ENCODE measurements around the gene LPP. TPM values are rescaled to one million over a fixed set of nuclear protein-coding genes. Genes with fewer than 3 reads are reported as not detected.

The LPP gene
- total and polyA plus RNA-seq, 2 of the 13 experiments (the other 11 are each of a cell fraction or from before 2014, with no cell fraction given), result 19.2 to 29.9 TPM

DNA sequence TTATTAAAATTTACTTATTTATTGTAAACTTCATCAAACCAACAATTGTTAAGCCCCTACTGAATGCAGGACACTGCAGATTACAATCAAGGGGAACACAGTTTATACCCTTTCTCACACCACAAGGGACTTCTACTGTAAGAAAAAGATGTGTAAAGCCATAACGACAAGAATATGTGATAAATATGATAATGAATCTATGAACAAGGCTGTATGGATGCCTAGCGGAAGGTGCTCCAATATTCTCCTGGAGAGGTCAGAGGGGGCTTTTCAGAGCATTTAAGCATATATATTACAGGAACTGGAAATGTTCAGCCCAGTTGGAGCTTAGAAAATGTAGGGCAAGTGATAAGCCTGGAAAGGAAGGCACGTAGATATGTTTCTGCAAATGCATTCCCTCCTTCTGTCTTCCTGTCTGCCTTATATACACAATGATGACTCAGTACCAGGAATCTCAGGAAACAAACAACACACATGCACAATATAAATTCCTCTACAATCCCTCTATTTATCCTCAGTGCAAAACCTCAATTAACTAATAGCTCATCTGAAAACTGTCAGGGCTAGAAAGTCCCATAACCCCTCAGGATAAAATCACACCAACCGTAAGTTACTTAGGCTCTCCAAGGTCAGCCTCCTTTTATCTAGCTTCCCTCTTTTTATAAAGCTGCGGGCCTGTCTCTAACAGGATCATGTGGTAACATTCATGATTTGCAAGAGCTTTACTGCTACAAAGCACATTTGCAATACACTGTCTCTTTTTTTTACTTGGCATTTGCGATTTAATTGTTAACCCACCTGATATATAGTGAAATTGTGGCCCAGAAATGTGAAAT is 393.1 kb downstream of the LPP start (continued):
- TF ChIP-seq SNAPC4 (CRISPR knock-in tag; IDR thresholded peaks at IDR 0.05) (no peak), U2AF1 (optimal IDR thresholded peaks at IDR 0.05; ENCODE audit: low read depth, low read length) (no peak), ZNF792 (CRISPR knock-in tag; IDR thresholded peaks at IDR 0.05) (peak; percentile 49; the same call in 1 of the 2 replicates), ZNF75D (CRISPR knock-in tag; IDR thresholded peaks at IDR 0.05; ENCODE audit: borderline replicate concordance) (no peak), SAP130 (CRISPR knock-in tag; IDR thresholded peaks at IDR 0.05; ENCODE audit: low read depth) (peak; percentile 63), ZFP36 (IDR thresholded peaks at IDR 0.05; ENCODE audit: borderline replicate concordance, low read depth, low read length, partially characterized antibody) (no peak), CHD4 (IDR thresholded peaks at IDR 0.05; ENCODE audit: borderline replicate concordance, low read length) (no peak), SIN3B (IDR thresholded peaks at IDR 0.05; ENCODE audit: low read length) (no peak), ELF3 (CRISPR knock-in tag; IDR thresholded peaks at IDR 0.05) (peak; percentile 91), NFE2 (CRISPR knock-in tag; IDR thresholded peaks at IDR 0.05) (no peak), ZBTB3 (CRISPR knock-in tag; IDR thresholded peaks at IDR 0.05; ENCODE audit: borderline replicate concordance, low read depth) (no peak), ZNF18 (CRISPR knock-in tag; IDR thresholded peaks at IDR 0.05; ENCODE audit: insufficient replicate concordance) (no peak), SNAI1 (CRISPR knock-in tag; IDR thresholded peaks at IDR 0.05; ENCODE audit: borderline replicate concordance) (no peak), IKZF1 (IDR thresholded peaks at IDR 0.05) (no peak), HOXD1 (CRISPR knock-in tag; IDR thresholded peaks at IDR 0.05) (no peak), ZNF496 (CRISPR knock-in tag; IDR thresholded peaks at IDR 0.05; ENCODE audit: insufficient replicate concordance) (no peak), SPEN (CRISPR knock-in tag; IDR thresholded peaks at IDR 0.05; ENCODE audit: low read depth) (no peak)
- TF ChIP-seq, protein P1, sequence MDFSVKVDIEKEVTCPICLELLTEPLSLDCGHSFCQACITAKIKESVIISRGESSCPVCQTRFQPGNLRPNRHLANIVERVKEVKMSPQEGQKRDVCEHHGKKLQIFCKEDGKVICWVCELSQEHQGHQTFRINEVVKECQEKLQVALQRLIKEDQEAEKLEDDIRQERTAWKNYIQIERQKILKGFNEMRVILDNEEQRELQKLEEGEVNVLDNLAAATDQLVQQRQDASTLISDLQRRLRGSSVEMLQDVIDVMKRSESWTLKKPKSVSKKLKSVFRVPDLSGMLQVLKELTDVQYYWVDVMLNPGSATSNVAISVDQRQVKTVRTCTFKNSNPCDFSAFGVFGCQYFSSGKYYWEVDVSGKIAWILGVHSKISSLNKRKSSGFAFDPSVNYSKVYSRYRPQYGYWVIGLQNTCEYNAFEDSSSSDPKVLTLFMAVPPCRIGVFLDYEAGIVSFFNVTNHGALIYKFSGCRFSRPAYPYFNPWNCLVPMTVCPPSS (IDR thresholded peaks at IDR 0.05), result no peak
- TF ChIP-seq, protein P2, sequence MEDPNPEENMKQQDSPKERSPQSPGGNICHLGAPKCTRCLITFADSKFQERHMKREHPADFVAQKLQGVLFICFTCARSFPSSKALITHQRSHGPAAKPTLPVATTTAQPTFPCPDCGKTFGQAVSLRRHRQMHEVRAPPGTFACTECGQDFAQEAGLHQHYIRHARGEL (CRISPR knock-in tag; IDR thresholded peaks at IDR 0.05), result no peak
- TF ChIP-seq, protein P3, sequence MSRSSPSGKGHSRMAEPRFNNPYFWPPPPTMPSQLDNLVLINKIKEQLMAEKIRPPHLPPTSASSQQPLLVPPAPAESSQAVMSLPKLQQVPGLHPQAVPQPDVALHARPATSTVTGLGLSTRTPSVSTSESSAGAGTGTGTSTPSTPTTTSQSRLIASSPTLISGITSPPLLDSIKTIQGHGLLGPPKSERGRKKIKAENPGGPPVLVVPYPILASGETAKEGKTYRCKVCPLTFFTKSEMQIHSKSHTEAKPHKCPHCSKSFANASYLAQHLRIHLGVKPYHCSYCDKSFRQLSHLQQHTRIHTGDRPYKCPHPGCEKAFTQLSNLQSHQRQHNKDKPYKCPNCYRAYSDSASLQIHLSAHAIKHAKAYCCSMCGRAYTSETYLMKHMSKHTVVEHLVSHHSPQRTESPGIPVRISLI (CRISPR knock-in tag; IDR thresholded peaks at IDR 0.05; ENCODE audit: borderline replicate concordance), result no peak
